A549 (cell line): ENCODE measurements around the gene GRIN3A. TPM values are rescaled to one million over a fixed set of nuclear protein-coding genes. Genes with fewer than 3 reads are reported as not detected.

ENCODE experiments used
- ATAC-seq, 2 experiments: fragments of 200-7000 bp in 1 of 2; fragments of >200 bp in 1 of 2; cut with Nextera tagmentation in 1 of 2; cut with Tn5 transposase in 1 of 2; 3 replicates each; pipeline versions ENCODE4 v1.8.0 to v1.9.1; 2018 to 2020; ENCODE audit warnings: mild to moderate bottlenecking in 1 of 2, moderate library complexity in 1 of 2
- CTCF ChIA-PET: fragments of 300-600 bp; sonication (Branson Sonifier 250); formaldehyde crosslinking; extraction: SDS; loops from one replicate; lab custom pipeline; 2021; ENCODE audit warnings: antibody characterized with exemption, inconsistent platforms; lab: Yijun Ruan, JAX
- POLR2A ChIA-PET: fragments of 350-600 bp; formaldehyde crosslinking; extraction: SDS; loops from one replicate; lab custom pipeline; 2021; ENCODE audit warnings: antibody characterized with exemption, inconsistent platforms; lab: Yijun Ruan, JAX
- DNase-seq, 2 experiments: peaks; one replicate each; pipeline versions ENCODE4 v3.0.0 to v3.0.0-alpha.2; 2011 to 2016; ENCODE audit warnings: low read depth in 1 of 2, low spot score in 1 of 2
- FAIRE-seq: peaks from 2 replicates; lab custom pipeline; 2011; peaks lifted over from hg19 to GRCh38; lab: Jason Lieb, UNC
- H3K27ac ChIP-seq, 2 experiments: fragments of >200 bp; sonication (Bioruptor Twin); formaldehyde crosslinking; 3 replicates each; pipeline ENCODE4 v1.5.1; 2016 to 2017
- H3K4me1 ChIP-seq: fragments of >200 bp; sonication (Bioruptor Twin); formaldehyde crosslinking; 3 replicates; pipeline ENCODE4 v1.6.1; 2016
- H3K4me2 ChIP-seq: fragments of >200 bp; sonication (Bioruptor Twin); formaldehyde crosslinking; 3 replicates; pipeline ENCODE4 v1.6.1; 2016
- H3K4me3 ChIP-seq: fragments of >200 bp; sonication (Bioruptor Twin); formaldehyde crosslinking; 3 replicates; pipeline ENCODE4 v1.5.1; 2016
- H3K9me3 ChIP-seq: fragments of >200 bp; sonication (Bioruptor Twin); formaldehyde crosslinking; 3 replicates; pipeline ENCODE4 v1.6.1; 2016
- BHLHE40 ChIP-seq: IDR thresholded peaks from 2 replicates; pipeline ENCODE4 v1.6.1; 2012; ENCODE audit warnings: low read depth, low read length, inconsistent platforms
- CEBPB ChIP-seq, 2 experiments: fragments of >200 bp in 1 of 2; sonication (Bioruptor Twin) in 1 of 2; formaldehyde crosslinking in 1 of 2; IDR thresholded peaks; 2 replicates each; pipeline ENCODE4 v1.6.1; 2012 to 2016
- CTCF ChIP-seq: fragments of >200 bp; sonication (Bioruptor Twin); formaldehyde crosslinking; IDR thresholded peaks from 3 replicates; pipeline ENCODE4 v1.5.1; 2016
- EP300 ChIP-seq, 2 experiments: fragments of >200 bp; sonication (Bioruptor Twin); formaldehyde crosslinking; IDR thresholded peaks; 2 replicates in 1 of 2; 3 replicates in 1 of 2; pipeline ENCODE4 v1.6.1; 2016 to 2017
- FOXS1 ChIP-seq: fragments of 250-450 bp; sonication (Bioruptor Pico); IDR thresholded peaks from 2 replicates; pipeline ENCODE4 v1.5.0; 2020; ENCODE audit warnings: mild to moderate bottlenecking, moderate library complexity
- JUN ChIP-seq, 2 experiments: fragments of >200 bp; sonication (Bioruptor Twin); formaldehyde crosslinking; IDR thresholded peaks; 2 replicates in 1 of 2; 3 replicates in 1 of 2; pipeline ENCODE4 v1.6.1; 2016 to 2017
- KDM5A ChIP-seq: fragments of 200-600 bp; sonication (generic); IDR thresholded peaks from 2 replicates; pipeline ENCODE4 v1.6.1; 2016; ENCODE audit warnings: antibody characterized with exemption, mild to moderate bottlenecking
- MAFK ChIP-seq: fragments of 450-650 bp; IDR thresholded peaks from 2 replicates; pipeline ENCODE4 v1.6.1; 2014; ENCODE audit not compliant: partially characterized antibody
- NR3C1 ChIP-seq: fragments of >200 bp; sonication (Bioruptor Twin); formaldehyde crosslinking; IDR thresholded peaks from 3 replicates; pipeline ENCODE4 v1.6.1; 2017
- PHF8 ChIP-seq: fragments of 200-600 bp; sonication (generic); IDR thresholded peaks from 2 replicates; pipeline ENCODE4 v1.6.1; 2016; ENCODE audit warnings: low read depth, mild to moderate bottlenecking, antibody characterized with exemption, moderate library complexity, borderline replicate concordance
- POLR2A ChIP-seq: IDR thresholded peaks from 2 replicates; pipeline ENCODE4 v1.6.1; 2012; ENCODE audit warnings: mild to moderate bottlenecking, low read length
- POLR2AphosphoS2 ChIP-seq: conservative IDR thresholded peaks from 2 replicates; pipeline ENCODE4 v1.6.1; 2012; ENCODE audit warnings: low read length, improper control_type of control experiment, inconsistent platforms
- RAD21 ChIP-seq, 2 experiments: fragments of >200 bp in 1 of 2; sonication (Bioruptor Twin) in 1 of 2; formaldehyde crosslinking in 1 of 2; IDR thresholded peaks in 1 of 2; conservative IDR thresholded peaks in 1 of 2; 2 replicates in 1 of 2; 3 replicates in 1 of 2; pipeline ENCODE4 v1.6.1; 2012 to 2018; ENCODE audit warnings: inconsistent platforms in 1 of 2
- RFX5 ChIP-seq: fragments of 450-650 bp; IDR thresholded peaks from 2 replicates; pipeline ENCODE4 v1.7.1; 2014; ENCODE audit warnings: antibody characterized with exemption, mild to moderate bottlenecking, moderate library complexity
- SMC3 ChIP-seq: fragments of >200 bp; sonication (Bioruptor Twin); formaldehyde crosslinking; IDR thresholded peaks from 3 replicates; pipeline ENCODE4 v1.6.1; 2018; ENCODE audit warnings: inconsistent platforms
- TFCP2L1 ChIP-seq: fragments of 250-450 bp; sonication (Bioruptor Pico); IDR thresholded peaks from 2 replicates; pipeline ENCODE4 v1.5.0; 2021; ENCODE audit warnings: mild to moderate bottlenecking
- ZNF302 ChIP-seq: fragments of 250-450 bp; sonication (Bioruptor Pico); IDR thresholded peaks from 2 replicates; pipeline ENCODE4 v1.9.0; 2021; ENCODE audit warnings: inconsistent platforms, mild to moderate bottlenecking, moderate library complexity
- ZSCAN20 ChIP-seq: fragments of 250-450 bp; sonication (Bioruptor Pico); IDR thresholded peaks from 2 replicates; pipeline ENCODE4 v1.8.0; 2022; ENCODE audit warnings: mild to moderate bottlenecking, moderate library complexity
- WGBS: methylation state at CpG from one replicate; pipeline ENCODE4 v1.1.6; 2017; ENCODE audit errors: missing lambda C conversion rate; 5-methylcytosine and 5-hydroxymethylcytosine counted together
- polyA plus RNA-seq, 4 experiments: library from polyadenylated mRNA; depleted of rRNA in 3 of 4; stranded (reverse); fragments of >200 nt; fragmentation: RNase III in 1 of 4; extraction: RNeasy Plus Mini Kit Qiagen cat#74134 plus additional on column Dnase treatment in 1 of 4; gene quantifications; 2 replicates in 3 of 4; 3 replicates in 1 of 4; pipeline ENCODE4 v1.2.3, GENCODE V29; 2011 to 2017
- TF ChIP-seq, protein P1 (sequence below): IDR thresholded peaks from 2 replicates; pipeline ENCODE4 v1.6.1; 2012
- TF ChIP-seq, protein P2 (sequence below): fragments of >200 bp; sonication (Bioruptor Twin); formaldehyde crosslinking; IDR thresholded peaks from 3 replicates; pipeline ENCODE4 v1.6.1; 2016
- TF ChIP-seq, protein P3 (sequence below): fragments of 200-600 bp; sonication (generic); IDR thresholded peaks from 2 replicates; pipeline ENCODE4 v1.6.1; 2016; ENCODE audit warnings: antibody characterized with exemption, mild to moderate bottlenecking, moderate library complexity
- TF ChIP-seq, protein P4 (sequence below): fragments of >200 bp; sonication (Bioruptor Twin); formaldehyde crosslinking; IDR thresholded peaks from 2 replicates; pipeline ENCODE4 v1.6.1; 2016
- TF ChIP-seq, protein P5 (sequence below): IDR thresholded peaks from 2 replicates; pipeline ENCODE4 v1.6.1; 2012; ENCODE audit warnings: low read depth, borderline replicate concordance

The GRIN3A gene
- polyA plus RNA-seq, 2 of the 4 experiments (the other 2 are of a cell fraction), result not detected

GRCh38 chr9:101533334-101534204, 204.9 kb downstream of the GRIN3A start, which contains the start of gene RNF20:
Gene RNF20, plus strand, starts transcription at chr9:101533853. Its CDS starts 1,571 bp downstream, at chr9:101535424.
- Histone ChIP-seq H3K9me3 (no peaks in the 10 kb centered on the region), H3K4me2 (peak within 1 kb of the TSS; percentile 92), H3K4me1 (peaks cover 21% of the 10 kb centered on the region), H3K4me3 (peak within 1 kb of the TSS; percentile 94), H3K27ac (peak within 1 kb of the TSS; percentile 88 to 94)
- ChIA-PET CTCF (interaction anchor here (0.6 to 12.1 kb wide), 5 partner anchors 68 to 1612 kb away, joined by 3 to 178 read pairs (median 10); no protein-coding TSS in a partner anchor), POLR2A (interaction anchor here (0.6 to 2.4 kb wide), 7 partner anchors 26 to 222 kb away, joined by 3 to 19 read pairs (median 5); partner anchors contain the start of genes MRPL50 and ZNF189)
- FAIRE-seq (peak; percentile 67), ATAC-seq (peak; percentile 97), DNase-seq (peak; percentile 96 to 98)
- no peak for TF ChIP-seq CTCF
- TF ChIP-seq, protein P1, sequence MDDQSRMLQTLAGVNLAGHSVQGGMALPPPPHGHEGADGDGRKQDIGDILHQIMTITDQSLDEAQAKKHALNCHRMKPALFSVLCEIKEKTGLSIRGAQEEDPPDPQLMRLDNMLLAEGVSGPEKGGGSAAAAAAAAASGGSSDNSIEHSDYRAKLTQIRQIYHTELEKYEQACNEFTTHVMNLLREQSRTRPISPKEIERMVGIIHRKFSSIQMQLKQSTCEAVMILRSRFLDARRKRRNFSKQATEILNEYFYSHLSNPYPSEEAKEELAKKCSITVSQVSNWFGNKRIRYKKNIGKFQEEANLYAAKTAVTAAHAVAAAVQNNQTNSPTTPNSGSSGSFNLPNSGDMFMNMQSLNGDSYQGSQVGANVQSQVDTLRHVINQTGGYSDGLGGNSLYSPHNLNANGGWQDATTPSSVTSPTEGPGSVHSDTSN, result peak; percentile 95
- no peak for TF ChIP-seq EP300 (IDR thresholded peaks at IDR 0.05)
- TF ChIP-seq, protein P2, sequence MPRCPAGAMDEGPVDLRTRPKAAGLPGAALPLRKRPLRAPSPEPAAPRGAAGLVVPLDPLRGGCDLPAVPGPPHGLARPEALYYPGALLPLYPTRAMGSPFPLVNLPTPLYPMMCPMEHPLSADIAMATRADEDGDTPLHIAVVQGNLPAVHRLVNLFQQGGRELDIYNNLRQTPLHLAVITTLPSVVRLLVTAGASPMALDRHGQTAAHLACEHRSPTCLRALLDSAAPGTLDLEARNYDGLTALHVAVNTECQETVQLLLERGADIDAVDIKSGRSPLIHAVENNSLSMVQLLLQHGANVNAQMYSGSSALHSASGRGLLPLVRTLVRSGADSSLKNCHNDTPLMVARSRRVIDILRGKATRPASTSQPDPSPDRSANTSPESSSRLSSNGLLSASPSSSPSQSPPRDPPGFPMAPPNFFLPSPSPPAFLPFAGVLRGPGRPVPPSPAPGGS, result 0 out of 3 replicates have a peak, but pooled peaks have one; percentile 34
- TF ChIP-seq, protein P3, sequence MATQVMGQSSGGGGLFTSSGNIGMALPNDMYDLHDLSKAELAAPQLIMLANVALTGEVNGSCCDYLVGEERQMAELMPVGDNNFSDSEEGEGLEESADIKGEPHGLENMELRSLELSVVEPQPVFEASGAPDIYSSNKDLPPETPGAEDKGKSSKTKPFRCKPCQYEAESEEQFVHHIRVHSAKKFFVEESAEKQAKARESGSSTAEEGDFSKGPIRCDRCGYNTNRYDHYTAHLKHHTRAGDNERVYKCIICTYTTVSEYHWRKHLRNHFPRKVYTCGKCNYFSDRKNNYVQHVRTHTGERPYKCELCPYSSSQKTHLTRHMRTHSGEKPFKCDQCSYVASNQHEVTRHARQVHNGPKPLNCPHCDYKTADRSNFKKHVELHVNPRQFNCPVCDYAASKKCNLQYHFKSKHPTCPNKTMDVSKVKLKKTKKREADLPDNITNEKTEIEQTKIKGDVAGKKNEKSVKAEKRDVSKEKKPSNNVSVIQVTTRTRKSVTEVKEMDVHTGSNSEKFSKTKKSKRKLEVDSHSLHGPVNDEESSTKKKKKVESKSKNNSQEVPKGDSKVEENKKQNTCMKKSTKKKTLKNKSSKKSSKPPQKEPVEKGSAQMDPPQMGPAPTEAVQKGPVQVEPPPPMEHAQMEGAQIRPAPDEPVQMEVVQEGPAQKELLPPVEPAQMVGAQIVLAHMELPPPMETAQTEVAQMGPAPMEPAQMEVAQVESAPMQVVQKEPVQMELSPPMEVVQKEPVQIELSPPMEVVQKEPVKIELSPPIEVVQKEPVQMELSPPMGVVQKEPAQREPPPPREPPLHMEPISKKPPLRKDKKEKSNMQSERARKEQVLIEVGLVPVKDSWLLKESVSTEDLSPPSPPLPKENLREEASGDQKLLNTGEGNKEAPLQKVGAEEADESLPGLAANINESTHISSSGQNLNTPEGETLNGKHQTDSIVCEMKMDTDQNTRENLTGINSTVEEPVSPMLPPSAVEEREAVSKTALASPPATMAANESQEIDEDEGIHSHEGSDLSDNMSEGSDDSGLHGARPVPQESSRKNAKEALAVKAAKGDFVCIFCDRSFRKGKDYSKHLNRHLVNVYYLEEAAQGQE, result no peak
- TF ChIP-seq KDM5A, result no peak
- no peak for TF ChIP-seq ZSCAN20 (CRISPR knock-in tag)
- TF ChIP-seq FOXS1 (CRISPR knock-in tag), result no peak
- TF ChIP-seq RFX5, result peak; percentile 61; the same call in 1 of the 2 replicates
- TF ChIP-seq ZNF302 (CRISPR knock-in tag), result no peak
- TF ChIP-seq BHLHE40, result 0 out of 2 replicates have a peak, but pooled peaks have one; percentile 28
- TF ChIP-seq JUN (IDR thresholded peaks at IDR 0.05), result peak in 1 of 2 experiments; percentile 75; a peak in 2 of 5 replicates
- TF ChIP-seq TFCP2L1 (CRISPR knock-in tag), result no peak
- TF ChIP-seq MAFK, result no peak
- TF ChIP-seq CEBPB (IDR thresholded peaks at IDR 0.05), result peak in 1 of 2 experiments; percentile 50; a peak in 2 of 4 replicates
- TF ChIP-seq NR3C1, result no peak
- peak; percentile 53 for TF ChIP-seq POLR2A
- peak; percentile 40 for TF ChIP-seq PHF8
- no peak for TF ChIP-seq SMC3
- TF ChIP-seq, protein P4, sequence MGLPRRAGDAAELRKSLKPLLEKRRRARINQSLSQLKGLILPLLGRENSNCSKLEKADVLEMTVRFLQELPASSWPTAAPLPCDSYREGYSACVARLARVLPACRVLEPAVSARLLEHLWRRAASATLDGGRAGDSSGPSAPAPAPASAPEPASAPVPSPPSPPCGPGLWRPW, result no peak
- TF ChIP-seq, protein P5, sequence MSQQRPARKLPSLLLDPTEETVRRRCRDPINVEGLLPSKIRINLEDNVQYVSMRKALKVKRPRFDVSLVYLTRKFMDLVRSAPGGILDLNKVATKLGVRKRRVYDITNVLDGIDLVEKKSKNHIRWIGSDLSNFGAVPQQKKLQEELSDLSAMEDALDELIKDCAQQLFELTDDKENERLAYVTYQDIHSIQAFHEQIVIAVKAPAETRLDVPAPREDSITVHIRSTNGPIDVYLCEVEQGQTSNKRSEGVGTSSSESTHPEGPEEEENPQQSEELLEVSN, result no peak; the same call in 1 of the 2 replicates
- TF ChIP-seq POLR2AphosphoS2, result no peak
- no peak for TF ChIP-seq RAD21 (conservative IDR thresholded peaks at IDR 0.05 in 1 of 2, IDR thresholded peaks at IDR 0.05 in 1 of 2)
- under 1% methylated on average over 44 of the region's 45 CpGs for WGBS
